ENCODE data around the gene KHDC4.

GRCh38 chr1:155882235-155882634 is 52.0 kb downstream of the KHDC4 start:
- no peak for TF ChIP-seq CTCF (IDR thresholded peaks at IDR 0.05; ENCODE audit: low read depth, low read length)
- TF ChIP-seq MYC (IDR thresholded peaks at IDR 0.05; ENCODE audit: low read depth, low read length), result no peak
- TF ChIP-seq POLR2A (IDR thresholded peaks at IDR 0.05; ENCODE audit: extremely low read depth, insufficient read length), result no peak
